ENCODE measurements around the gene EEIG2. TPM values are rescaled to one million over a fixed set of nuclear protein-coding genes. Genes with fewer than 3 reads are reported as not detected.

Gene EEIG2
- total RNA-seq, 1 experiment from 2014 or later = 16.0 TPM

DNA sequence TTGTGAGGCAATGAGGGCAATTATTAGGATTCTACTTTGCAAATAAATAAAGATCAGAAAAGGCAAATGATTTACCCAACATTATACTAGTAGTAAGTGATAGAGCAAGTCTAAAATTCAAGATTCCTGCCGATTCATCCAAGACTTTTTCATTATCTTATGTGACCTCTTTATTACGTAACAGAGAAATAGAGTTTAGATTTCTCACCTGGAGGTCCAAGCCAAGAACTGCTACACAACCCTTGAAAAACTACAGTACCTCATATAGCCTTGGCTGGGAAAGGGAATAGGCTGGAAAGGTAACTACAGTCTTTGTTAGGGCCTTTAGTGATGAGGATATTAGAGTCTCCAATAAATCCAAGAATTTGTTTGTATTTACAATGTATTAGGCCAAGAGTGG is 13.3 kb downstream of the EEIG2 start:
- H3K36me3 ChIP-seq (ENCODE audit: control insufficient read depth in 1 of 2, insufficient read depth in 2 of 2, low read length in 2 of 2) = no peaks in the 10 kb centered on the region
- ChIA-PET POLR2A (no interaction called here), CTCF (no interaction called here), RAD21 (ENCODE audit: low non-redundant PET in 1 of 2, low total read pairs in 2 of 2, uncharacterized antibody in 2 of 2, unreplicated experiment in 2 of 2) (no interaction called here)
- H3K27me3 ChIP-seq (ENCODE audit: insufficient read depth, low read length) = no peaks in the 10 kb centered on the region
- intact Hi-C loops (cut with micrococcal nuclease) = no loop called here
- ATAC-seq (no peak), DNase-seq (ENCODE audit: low read depth, low spot score) (no peak)
- no peak overlapping the region for H3K4me2 ChIP-seq (ENCODE audit: low read length)
- H2AFZ ChIP-seq (ENCODE audit: low read depth, low read length, poor library complexity, severe bottlenecking) = no peak overlapping the region
- H3K9me3 ChIP-seq (ENCODE audit: control insufficient read depth in 1 of 2, insufficient read depth in 1 of 2, low read depth in 1 of 2, low read length in 2 of 2) = no peaks in the 10 kb centered on the region
- no peaks in the 10 kb centered on the region for H3K79me2 ChIP-seq (ENCODE audit: insufficient read depth, low read length)
- no peaks in the 10 kb centered on the region for H3K9me2 ChIP-seq (ENCODE audit: insufficient read depth)
- no peak overlapping the region for H3K4me3 ChIP-seq (replicated peaks in 1 of 2; ENCODE audit: low read depth in 1 of 2, low read length in 2 of 2)
- no TSS peak for BruUV-seq (replicated peaks)
- H4K20me1 ChIP-seq (ENCODE audit: insufficient read depth) = no peaks in the 10 kb centered on the region
- H3K4me1 ChIP-seq (ENCODE audit: control insufficient read depth in 1 of 2, insufficient read depth in 2 of 2, low read length in 2 of 2) = no peaks in the 10 kb centered on the region; a peak in 1 of 4 replicates
- H3K27ac ChIP-seq (ENCODE audit: low read depth, low read length) = no peak overlapping the region
- TF ChIP-seq, protein P1, sequence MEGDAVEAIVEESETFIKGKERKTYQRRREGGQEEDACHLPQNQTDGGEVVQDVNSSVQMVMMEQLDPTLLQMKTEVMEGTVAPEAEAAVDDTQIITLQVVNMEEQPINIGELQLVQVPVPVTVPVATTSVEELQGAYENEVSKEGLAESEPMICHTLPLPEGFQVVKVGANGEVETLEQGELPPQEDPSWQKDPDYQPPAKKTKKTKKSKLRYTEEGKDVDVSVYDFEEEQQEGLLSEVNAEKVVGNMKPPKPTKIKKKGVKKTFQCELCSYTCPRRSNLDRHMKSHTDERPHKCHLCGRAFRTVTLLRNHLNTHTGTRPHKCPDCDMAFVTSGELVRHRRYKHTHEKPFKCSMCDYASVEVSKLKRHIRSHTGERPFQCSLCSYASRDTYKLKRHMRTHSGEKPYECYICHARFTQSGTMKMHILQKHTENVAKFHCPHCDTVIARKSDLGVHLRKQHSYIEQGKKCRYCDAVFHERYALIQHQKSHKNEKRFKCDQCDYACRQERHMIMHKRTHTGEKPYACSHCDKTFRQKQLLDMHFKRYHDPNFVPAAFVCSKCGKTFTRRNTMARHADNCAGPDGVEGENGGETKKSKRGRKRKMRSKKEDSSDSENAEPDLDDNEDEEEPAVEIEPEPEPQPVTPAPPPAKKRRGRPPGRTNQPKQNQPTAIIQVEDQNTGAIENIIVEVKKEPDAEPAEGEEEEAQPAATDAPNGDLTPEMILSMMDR (IDR thresholded peaks at IDR 0.05 in 2 of 3, conservative IDR thresholded peaks at IDR 0.05 in 1 of 3; ENCODE audit: borderline replicate concordance in 1 of 3, insufficient read depth in 1 of 3, low read depth in 2 of 3, low read length in 2 of 3) = no peak
- TF ChIP-seq SIN3A (IDR thresholded peaks at IDR 0.05; ENCODE audit: low read depth) (no peak), ELF1 (IDR thresholded peaks at IDR 0.05; ENCODE audit: borderline replicate concordance, low read depth) (no peak), ZNF274 (IDR thresholded peaks at IDR 0.05; ENCODE audit: low read depth, low read length) (no peak), CEBPB (IDR thresholded peaks at IDR 0.05; ENCODE audit: low read depth) (no peak), CBX3 (IDR thresholded peaks at IDR 0.05; ENCODE audit: low read depth) (no peak), RAD21 (IDR thresholded peaks at IDR 0.05; ENCODE audit: low read depth) (no peak), FOSL1 (IDR thresholded peaks at IDR 0.05; ENCODE audit: low read depth) (no peak), POLR2AphosphoS5 (IDR thresholded peaks at IDR 0.05; ENCODE audit: low read depth, low read length) (no peak), EGR1 (IDR thresholded peaks at IDR 0.05; ENCODE audit: low read depth) (no peak), POLR2A (IDR thresholded peaks at IDR 0.05; ENCODE audit: borderline replicate concordance, extremely low read depth, insufficient read depth, insufficient read length) (no peak), EZH2 (IDR thresholded peaks at IDR 0.05) (no peak), SP1 (IDR thresholded peaks at IDR 0.05; ENCODE audit: low read depth) (no peak), YY1 (IDR thresholded peaks at IDR 0.05; ENCODE audit: extremely low read depth, insufficient replicate concordance, low read depth, low read length) (no peak), TCF7L2 (IDR thresholded peaks at IDR 0.05; ENCODE audit: borderline replicate concordance, extremely low read depth, insufficient read depth, insufficient read length) (no peak)
- TF ChIP-seq, protein P2, sequence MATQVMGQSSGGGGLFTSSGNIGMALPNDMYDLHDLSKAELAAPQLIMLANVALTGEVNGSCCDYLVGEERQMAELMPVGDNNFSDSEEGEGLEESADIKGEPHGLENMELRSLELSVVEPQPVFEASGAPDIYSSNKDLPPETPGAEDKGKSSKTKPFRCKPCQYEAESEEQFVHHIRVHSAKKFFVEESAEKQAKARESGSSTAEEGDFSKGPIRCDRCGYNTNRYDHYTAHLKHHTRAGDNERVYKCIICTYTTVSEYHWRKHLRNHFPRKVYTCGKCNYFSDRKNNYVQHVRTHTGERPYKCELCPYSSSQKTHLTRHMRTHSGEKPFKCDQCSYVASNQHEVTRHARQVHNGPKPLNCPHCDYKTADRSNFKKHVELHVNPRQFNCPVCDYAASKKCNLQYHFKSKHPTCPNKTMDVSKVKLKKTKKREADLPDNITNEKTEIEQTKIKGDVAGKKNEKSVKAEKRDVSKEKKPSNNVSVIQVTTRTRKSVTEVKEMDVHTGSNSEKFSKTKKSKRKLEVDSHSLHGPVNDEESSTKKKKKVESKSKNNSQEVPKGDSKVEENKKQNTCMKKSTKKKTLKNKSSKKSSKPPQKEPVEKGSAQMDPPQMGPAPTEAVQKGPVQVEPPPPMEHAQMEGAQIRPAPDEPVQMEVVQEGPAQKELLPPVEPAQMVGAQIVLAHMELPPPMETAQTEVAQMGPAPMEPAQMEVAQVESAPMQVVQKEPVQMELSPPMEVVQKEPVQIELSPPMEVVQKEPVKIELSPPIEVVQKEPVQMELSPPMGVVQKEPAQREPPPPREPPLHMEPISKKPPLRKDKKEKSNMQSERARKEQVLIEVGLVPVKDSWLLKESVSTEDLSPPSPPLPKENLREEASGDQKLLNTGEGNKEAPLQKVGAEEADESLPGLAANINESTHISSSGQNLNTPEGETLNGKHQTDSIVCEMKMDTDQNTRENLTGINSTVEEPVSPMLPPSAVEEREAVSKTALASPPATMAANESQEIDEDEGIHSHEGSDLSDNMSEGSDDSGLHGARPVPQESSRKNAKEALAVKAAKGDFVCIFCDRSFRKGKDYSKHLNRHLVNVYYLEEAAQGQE (IDR thresholded peaks at IDR 0.05; ENCODE audit: low read depth) = no peak
- TF ChIP-seq, protein P3, sequence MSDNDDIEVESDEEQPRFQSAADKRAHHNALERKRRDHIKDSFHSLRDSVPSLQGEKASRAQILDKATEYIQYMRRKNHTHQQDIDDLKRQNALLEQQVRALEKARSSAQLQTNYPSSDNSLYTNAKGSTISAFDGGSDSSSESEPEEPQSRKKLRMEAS (IDR thresholded peaks at IDR 0.05) = no peak
- TF ChIP-seq, protein P4, sequence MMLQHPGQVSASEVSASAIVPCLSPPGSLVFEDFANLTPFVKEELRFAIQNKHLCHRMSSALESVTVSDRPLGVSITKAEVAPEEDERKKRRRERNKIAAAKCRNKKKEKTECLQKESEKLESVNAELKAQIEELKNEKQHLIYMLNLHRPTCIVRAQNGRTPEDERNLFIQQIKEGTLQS (IDR thresholded peaks at IDR 0.05) = no peak
- H3K9ac ChIP-seq (ENCODE audit: low read length) = no peak overlapping the region
